Prostate gland (tissue), 2 donors: Measurements from ENCODE around the gene ZNF710. TPM values are rescaled to one million over a fixed set of nuclear protein-coding genes. Genes with fewer than 3 reads are reported as not detected.

Source experiments
- DNase-seq: peaks from one replicate; pipeline ENCODE4 v3.0.0-alpha.2; 2019; ENCODE audit warnings: low spot score
- H3K27ac ChIP-seq, 2 donors: fragments of 200-600 bp; sonication (generic); 2 replicates each; pipeline ENCODE4 v1.5.1; 2017 to 2019
- H3K27me3 ChIP-seq: fragments of 200-600 bp; sonication (generic); replicated peaks from 2 replicates; pipeline ENCODE4 v1.5.1; 2019; ENCODE audit not compliant: insufficient read depth
- H3K36me3 ChIP-seq, 2 donors: fragments of 200-600 bp; sonication (generic); 1 replicate in 1 of 2; 2 replicates in 1 of 2; pipeline versions ENCODE4 v1.5.1 to v1.8.1; 2017 to 2019
- H3K4me1 ChIP-seq: fragments of 200-600 bp; sonication (generic); replicated peaks from 2 replicates; pipeline ENCODE4 v1.5.1; 2019
- H3K4me3 ChIP-seq, 2 donors: fragments of 200-600 bp; sonication (generic); 2 replicates each; pipeline ENCODE4 v1.5.1; 2017 to 2019
- H3K9me3 ChIP-seq: fragments of 200-600 bp; sonication (generic); 2 replicates; pipeline ENCODE4 v1.5.1; 2017
- POLR2A ChIP-seq: fragments of 450-650 bp; IDR thresholded peaks from one replicate; pipeline ENCODE4 v1.6.1; 2016; ENCODE audit warnings: antibody characterized with exemption, mild to moderate bottlenecking
- POLR2AphosphoS5 ChIP-seq: sonication (generic); formaldehyde crosslinking; IDR thresholded peaks from one replicate; pipeline ENCODE4 v1.6.1; 2017; ENCODE audit warnings: antibody characterized with exemption
- WGBS: methylation state at CpG from one replicate; pipeline ENCODE4 v1.1.5; 2018; 5-methylcytosine and 5-hydroxymethylcytosine counted together
- intact Hi-C: fragments of 100-400 bp; cut with DNase I; formaldehyde crosslinking; loops from one replicate; pipeline ENCODE4 v1.14.2; 2022
- total RNA-seq, 2 donors: library from RNA; depleted of rRNA; stranded (reverse); fragments of >200 nt; gene quantifications; one replicate each; pipeline ENCODE4 v1.1.0, GENCODE V29; 2016
- TF ChIP-seq, protein P1 (sequence below), 4 experiments: fragments of 200-600 bp in 2 of 4; fragments of 450-650 bp in 2 of 4; sonication (generic) in 2 of 4; IDR thresholded peaks; 1 replicate in 3 of 4; 2 replicates in 1 of 4; pipeline ENCODE4 v1.5.1; 2016 to 2019; ENCODE audit warnings: antibody characterized with exemption in 4 of 4, mild to moderate bottlenecking in 2 of 4, moderate library complexity in 2 of 4

Gene ZNF710
- total RNA-seq, 2 donors from 2014 or later, result 13.6 to 18.0 TPM

DNA sequence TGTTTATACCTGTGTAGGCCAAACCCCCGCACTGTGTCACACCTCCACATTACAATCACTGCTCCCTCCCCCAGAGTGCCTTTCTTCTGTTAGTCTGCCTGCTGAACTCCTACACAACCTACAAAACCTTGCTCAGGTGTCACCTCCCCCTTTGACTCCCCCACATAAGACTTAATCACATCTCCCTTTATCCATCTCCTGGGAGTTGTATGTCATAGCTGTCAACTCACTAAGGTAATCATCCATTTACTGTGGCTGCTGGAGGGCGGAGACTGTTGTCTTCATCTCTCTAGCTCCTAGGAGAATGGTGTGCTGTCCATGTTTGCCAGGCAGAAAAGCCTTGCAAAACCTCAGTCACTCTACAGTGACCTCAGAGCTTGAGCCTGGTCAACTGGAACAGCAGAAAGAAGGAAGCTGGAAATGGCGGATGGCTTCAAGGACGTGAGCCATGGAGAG is 43.8 kb downstream of the ZNF710 start:
- no peaks in the 10 kb centered on the region for H3K9me3 ChIP-seq
- DNase-seq, result no peak
- intact Hi-C loops, result no loop called here
- TF ChIP-seq, protein P1, sequence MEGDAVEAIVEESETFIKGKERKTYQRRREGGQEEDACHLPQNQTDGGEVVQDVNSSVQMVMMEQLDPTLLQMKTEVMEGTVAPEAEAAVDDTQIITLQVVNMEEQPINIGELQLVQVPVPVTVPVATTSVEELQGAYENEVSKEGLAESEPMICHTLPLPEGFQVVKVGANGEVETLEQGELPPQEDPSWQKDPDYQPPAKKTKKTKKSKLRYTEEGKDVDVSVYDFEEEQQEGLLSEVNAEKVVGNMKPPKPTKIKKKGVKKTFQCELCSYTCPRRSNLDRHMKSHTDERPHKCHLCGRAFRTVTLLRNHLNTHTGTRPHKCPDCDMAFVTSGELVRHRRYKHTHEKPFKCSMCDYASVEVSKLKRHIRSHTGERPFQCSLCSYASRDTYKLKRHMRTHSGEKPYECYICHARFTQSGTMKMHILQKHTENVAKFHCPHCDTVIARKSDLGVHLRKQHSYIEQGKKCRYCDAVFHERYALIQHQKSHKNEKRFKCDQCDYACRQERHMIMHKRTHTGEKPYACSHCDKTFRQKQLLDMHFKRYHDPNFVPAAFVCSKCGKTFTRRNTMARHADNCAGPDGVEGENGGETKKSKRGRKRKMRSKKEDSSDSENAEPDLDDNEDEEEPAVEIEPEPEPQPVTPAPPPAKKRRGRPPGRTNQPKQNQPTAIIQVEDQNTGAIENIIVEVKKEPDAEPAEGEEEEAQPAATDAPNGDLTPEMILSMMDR (IDR thresholded peaks at IDR 0.05), result no peak
- TF ChIP-seq POLR2AphosphoS5 (no peak), POLR2A (no peak)
- H3K4me3 ChIP-seq, result no peak overlapping the region
- 99% methylated on average over 4 of the region's 4 CpGs for WGBS
- no peaks in the 10 kb centered on the region for H3K36me3 ChIP-seq
- H3K27ac ChIP-seq, result no peak overlapping the region
- H3K27me3 ChIP-seq, result no peaks in the 10 kb centered on the region
- H3K4me1 ChIP-seq, result peaks cover 22% of the 10 kb centered on the region

DNA sequence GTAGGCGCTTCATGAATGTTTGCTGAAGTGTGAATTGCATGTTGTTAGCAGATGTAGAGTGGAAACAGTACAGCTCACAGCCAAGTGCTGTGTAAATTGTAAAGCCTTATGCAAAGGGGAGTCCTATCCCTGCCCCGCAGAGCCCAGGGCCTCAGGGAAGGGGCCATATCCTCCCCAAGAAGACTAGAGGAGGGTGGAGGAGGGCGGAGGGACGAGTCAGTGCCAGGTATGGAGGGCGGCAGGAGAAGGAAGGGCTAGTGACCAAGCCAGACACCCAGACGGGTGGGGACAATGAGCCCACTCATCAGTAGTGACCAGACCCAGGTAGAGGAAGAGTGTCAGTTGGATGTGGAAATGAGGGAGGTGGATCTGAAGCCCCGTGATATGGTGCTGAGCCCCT is 45.2 kb downstream of the ZNF710 start:
- intact Hi-C loops, result no loop called here
- WGBS, result 82% methylated on average over 7 of the region's 7 CpGs

DNA sequence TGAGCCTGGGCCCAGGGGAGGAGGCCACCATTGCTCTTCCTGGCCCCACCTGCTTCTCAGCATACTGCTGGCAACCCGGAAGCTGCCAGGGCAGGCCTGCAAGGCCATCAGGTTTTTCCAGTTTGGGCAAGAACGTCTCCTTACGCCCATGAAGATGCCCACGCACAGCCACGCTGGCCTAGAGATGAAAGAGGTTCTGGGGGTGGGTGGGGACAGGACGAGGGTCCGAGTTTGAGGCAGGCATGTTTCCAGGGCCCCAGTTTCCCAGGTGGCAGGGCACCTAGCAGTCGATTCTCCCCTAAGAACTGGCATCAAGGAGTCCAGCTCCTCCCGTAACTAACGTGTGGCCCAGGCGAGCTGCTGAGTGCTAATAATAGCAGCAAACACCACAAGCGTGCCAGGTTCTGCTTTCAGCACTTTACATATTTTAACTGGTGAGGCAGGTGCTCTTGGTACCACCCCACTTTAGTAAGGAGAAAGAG is 45.8 kb downstream of the ZNF710 start:
- TF ChIP-seq POLR2AphosphoS5, result peak; percentile 93
- TF ChIP-seq, protein P1 (IDR thresholded peaks at IDR 0.05), result no peak
- DNase-seq, result peak; percentile 89
- H3K9me3 ChIP-seq, result no peaks in the 10 kb centered on the region
- no peaks in the 10 kb centered on the region for H3K36me3 ChIP-seq
- H3K4me3 ChIP-seq, result no peak overlapping the region
- no peaks in the 10 kb centered on the region for H3K27me3 ChIP-seq
- H3K4me1 ChIP-seq, result peaks cover 22% of the 10 kb centered on the region
- 43% methylated on average over 12 of the region's 12 CpGs for WGBS
- intact Hi-C loops, result no loop called here
- peak overlapping the region; percentile 77 to 84 for H3K27ac ChIP-seq

More for the DNA sequence above, 45.2 kb downstream of the ZNF710 start:
- Histone ChIP-seq H3K36me3 (no peaks in the 10 kb centered on the region), H3K4me1 (peaks cover 22% of the 10 kb centered on the region), H3K27ac (peak overlapping the region; percentile 77 to 84), H3K27me3 (no peaks in the 10 kb centered on the region), H3K4me3 (no peak overlapping the region), H3K9me3 (no peaks in the 10 kb centered on the region)
- TF ChIP-seq, protein P1 (IDR thresholded peaks at IDR 0.05), result no peak
- TF ChIP-seq POLR2A (no peak), POLR2AphosphoS5 (no peak)
- DNase-seq, result no peak

DNA sequence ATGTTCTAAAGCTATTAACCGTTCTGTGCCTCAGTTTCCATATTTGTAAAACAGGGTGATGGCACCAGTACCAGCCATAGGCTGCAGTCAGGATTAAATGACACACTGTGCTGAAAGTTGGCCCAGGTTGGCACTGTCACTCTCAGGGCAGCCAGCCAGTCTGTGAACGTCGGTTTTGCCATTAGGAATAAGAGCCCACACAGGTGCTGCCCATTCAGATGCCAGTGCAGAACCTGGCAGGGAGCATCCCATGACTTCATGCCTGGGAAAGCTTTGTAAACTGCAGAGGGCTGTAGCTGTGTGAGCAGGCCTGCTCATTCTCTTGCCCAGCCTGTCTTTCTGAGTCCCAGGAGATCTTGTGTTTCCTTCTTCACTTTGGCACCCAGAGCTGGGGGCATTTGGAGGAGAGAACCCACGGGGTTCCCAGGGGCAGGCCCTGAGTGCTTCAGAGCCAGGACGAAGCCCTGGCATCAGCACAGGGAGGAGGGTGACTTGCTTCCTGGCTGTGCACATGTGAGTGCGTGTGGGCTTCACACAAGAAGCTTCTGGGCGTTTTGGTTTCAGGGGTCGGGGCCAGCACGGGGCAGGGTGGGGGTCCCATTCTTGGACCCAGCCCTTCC is 46.9 kb downstream of the ZNF710 start:
- WGBS, result 40% methylated on average over 9 of the region's 9 CpGs
- no peaks in the 10 kb centered on the region for H3K27me3 ChIP-seq
- intact Hi-C loops, result no loop called here
- TF ChIP-seq POLR2AphosphoS5, result peak; percentile 50
- TF ChIP-seq, protein P1 (IDR thresholded peaks at IDR 0.05), result no peak
- peak overlapping the region; percentile 77 to 84 for H3K27ac ChIP-seq
- peak; percentile 61 for DNase-seq
- H3K36me3 ChIP-seq, result no peaks in the 10 kb centered on the region
- no peaks in the 10 kb centered on the region for H3K9me3 ChIP-seq
- no peak overlapping the region for H3K4me3 ChIP-seq
- H3K4me1 ChIP-seq, result peaks cover 22% of the 10 kb centered on the region

DNA sequence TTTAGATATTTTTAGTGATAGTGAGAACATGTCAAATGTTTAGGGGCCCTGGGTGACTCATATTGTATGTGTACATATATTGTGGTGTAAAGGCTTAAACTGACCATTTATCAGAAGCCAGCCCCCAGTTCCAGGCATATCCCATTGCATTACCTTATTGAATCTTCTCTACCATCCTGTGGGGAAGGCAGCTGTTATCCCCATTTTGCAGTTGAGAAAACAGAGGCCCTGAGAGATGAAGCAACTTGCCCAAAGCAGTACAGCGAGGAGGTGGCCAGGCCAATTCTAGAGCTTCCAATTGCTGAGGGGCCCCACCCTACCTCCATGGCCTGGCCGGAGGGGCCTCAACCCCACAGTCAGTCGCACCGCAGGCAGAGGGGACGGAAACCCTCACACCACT is 47.9 kb downstream of the ZNF710 start:
- peaks cover 22% of the 10 kb centered on the region for H3K4me1 ChIP-seq
- peak overlapping the region in 1 of 2 donors; percentile 84 for H3K27ac ChIP-seq
- 100% methylated on average over 5 of the region's 5 CpGs for WGBS
- no peak for TF ChIP-seq POLR2AphosphoS5
- TF ChIP-seq, protein P1 (IDR thresholded peaks at IDR 0.05), result no peak
- no peak for TF ChIP-seq POLR2A
- DNase-seq, result no peak
- intact Hi-C loops, result no loop called here
- H3K27me3 ChIP-seq, result no peaks in the 10 kb centered on the region
- no peaks in the 10 kb centered on the region for H3K36me3 ChIP-seq
- H3K4me3 ChIP-seq, result no peak overlapping the region
- H3K9me3 ChIP-seq, result no peaks in the 10 kb centered on the region
